Endothelial cell of umbilical vein (primary cell): Measurements from ENCODE around the gene TMEM38A. TPM values are rescaled to one million over a fixed set of nuclear protein-coding genes. Genes with fewer than 3 reads are reported as not detected.

Source experiments
- BruUV-seq: library from RNA; stranded (reverse); fragments of 400-500 nt; replicated peaks from 2 replicates; lab custom pipeline; 2021; lab: Mats Ljungman, UMichigan
- CTCF ChIA-PET: fragments of 300-600, 350-600 bp; sonication (Branson Sonifier 250); formaldehyde crosslinking; loops from one replicate; lab custom pipeline; 2021; ENCODE audit warnings: antibody characterized with exemption, inconsistent platforms; lab: Charles Lee
- POLR2A ChIA-PET: fragments of 300-600, 350-600 bp; sonication (Branson Sonifier 250); formaldehyde crosslinking; loops from one replicate; lab custom pipeline; 2021; ENCODE audit warnings: antibody characterized with exemption, inconsistent platforms; lab: Charles Lee
- DNase-seq: peaks from one replicate; pipeline ENCODE4 v3.0.0-alpha.2; 2011; ENCODE audit warnings: low read depth, low spot score
- FAIRE-seq: peaks from 2 replicates; lab custom pipeline; 2011; peaks lifted over from hg19 to GRCh38; lab: Jason Lieb, UNC
- H2AFZ ChIP-seq: 2 replicates; pipeline ENCODE4 v1.6.0; 2012; ENCODE audit warnings: low read depth, low read length, control low read depth, inconsistent platforms
- H3K27ac ChIP-seq: 2 replicates; pipeline ENCODE4 v1.5.1; 2011; ENCODE audit warnings: low read depth, mild to moderate bottlenecking, control low read depth, low read length, moderate library complexity; ENCODE audit not compliant: insufficient read depth
- H3K27me3 ChIP-seq, 2 experiments: 2 replicates each; pipeline versions ENCODE4 v1.6.0 to v1.6.1; 2011; ENCODE audit warnings: low read length in 2 of 2, mixed read lengths in 1 of 2; ENCODE audit not compliant: control insufficient read depth in 2 of 2, insufficient read depth in 2 of 2
- H3K36me3 ChIP-seq, 2 experiments: 2 replicates in 1 of 2; 3 replicates in 1 of 2; pipeline ENCODE4 v1.5.1; 2011; ENCODE audit warnings: low read length in 2 of 2, mild to moderate bottlenecking in 1 of 2, moderate library complexity in 1 of 2; ENCODE audit not compliant: control insufficient read depth in 2 of 2, insufficient read depth in 2 of 2; ENCODE audit errors: extremely low read depth in 1 of 2
- H3K4me1 ChIP-seq: 3 replicates; pipeline ENCODE4 v1.5.1; 2011; ENCODE audit warnings: mild to moderate bottlenecking, low read length; ENCODE audit not compliant: control insufficient read depth, insufficient read depth; ENCODE audit errors: extremely low read depth
- H3K4me2 ChIP-seq: 2 replicates; pipeline ENCODE4 v1.6.1; 2011; ENCODE audit warnings: low read length, control low read depth, mixed read lengths; ENCODE audit not compliant: insufficient read depth
- H3K4me3 ChIP-seq, 3 experiments: fragments of 200-600 bp in 1 of 3; sonication (generic), shearing (Covaris generic) in 1 of 3; replicated peaks in 1 of 3; 2 replicates each; pipeline ENCODE4 v1.5.1; 2011 to 2016; ENCODE audit warnings: control low read depth in 3 of 3, low read length in 3 of 3, mild to moderate bottlenecking in 2 of 3, inconsistent platforms in 1 of 3, low read depth in 1 of 3, moderate library complexity in 1 of 3; ENCODE audit not compliant: insufficient read depth in 1 of 3
- H3K79me2 ChIP-seq: 2 replicates; pipeline ENCODE4 v1.6.0; 2012; ENCODE audit warnings: low read length, inconsistent platforms; ENCODE audit not compliant: control insufficient read depth, insufficient read depth
- H3K9ac ChIP-seq: replicated peaks from 2 replicates; pipeline ENCODE3; 2011; ENCODE audit warnings: low read length, control low read depth; ENCODE audit not compliant: insufficient read depth; ENCODE audit errors: extremely low read depth
- H3K9me1 ChIP-seq: replicated peaks from 3 replicates; pipeline ENCODE4 v1.6.0; 2011; ENCODE audit warnings: mild to moderate bottlenecking, low read length; ENCODE audit not compliant: control insufficient read depth, insufficient read depth; ENCODE audit errors: extremely low read depth
- H3K9me3 ChIP-seq: replicated peaks from 2 replicates; pipeline ENCODE4 v1.5.1; 2012; ENCODE audit warnings: low read length, inconsistent platforms; ENCODE audit not compliant: control insufficient read depth, insufficient read depth
- H4K20me1 ChIP-seq: replicated peaks from 2 replicates; pipeline ENCODE3; 2011; ENCODE audit warnings: mild to moderate bottlenecking, low read length; ENCODE audit not compliant: control insufficient read depth, insufficient read depth; ENCODE audit errors: extremely low read depth
- EZH2 ChIP-seq: IDR thresholded peaks from 2 replicates; pipeline ENCODE4 v1.6.1; 2012; ENCODE audit warnings: borderline replicate concordance, low read depth, mild to moderate bottlenecking, moderate library complexity, low read length, inconsistent platforms; ENCODE audit not compliant: severe bottlenecking
- FOS ChIP-seq: IDR thresholded peaks from 2 replicates; pipeline ENCODE4 v1.6.1; 2011; ENCODE audit warnings: mild to moderate bottlenecking, low read length, moderate library complexity, borderline replicate concordance; ENCODE audit not compliant: insufficient read depth
- JUN ChIP-seq: IDR thresholded peaks from 2 replicates; pipeline ENCODE4 v1.6.1; 2011; ENCODE audit warnings: borderline replicate concordance, low read depth; ENCODE audit not compliant: insufficient read length, insufficient read depth
- POLR2A ChIP-seq: IDR thresholded peaks from 2 replicates; pipeline ENCODE4 v1.6.1; 2012; ENCODE audit warnings: low read depth, mild to moderate bottlenecking, control low read depth, low read length
- POLR2AphosphoS5 ChIP-seq: IDR thresholded peaks from 2 replicates; pipeline ENCODE4 v1.6.1; 2012; ENCODE audit warnings: low read depth, mild to moderate bottlenecking, control low read depth, low read length, moderate library complexity; ENCODE audit not compliant: insufficient read depth
- dilution Hi-C: fragments of 300-500 bp; cut with MboI; formaldehyde crosslinking; loops from one replicate; pipeline ENCODE4 v1.15.0; 2019; ENCODE audit warnings: low sequenced_read_pairs; ENCODE audit not compliant: extremely low pct_ligation_motif_present
- intact Hi-C: fragments of 100-400 bp; cut with micrococcal nuclease; formaldehyde crosslinking; loops from one replicate; pipeline ENCODE4 v1.10.0; 2022
- polyA plus RNA-seq, 4 experiments: library from polyadenylated mRNA; depleted of rRNA in 3 of 4; stranded (reverse) in 3 of 4; unstranded in 1 of 4; fragments of >200 nt; gene quantifications; 2 replicates each; pipeline versions ENCODE4 v1.2.1 to v1.2.3, GENCODE V29; 2011 to 2012; ENCODE audit warnings: missing spikeins in 1 of 4
- total RNA-seq: library from RNA; stranded (reverse); gene quantifications from 2 replicates; pipeline ENCODE4 v1.2.3, GENCODE V29; 2021
- TF ChIP-seq, protein P1 (sequence below), 2 donors: IDR thresholded peaks; 1 replicate in 1 of 2; 2 replicates in 1 of 2; pipeline ENCODE4 v1.5.1; 2011; ENCODE audit warnings: low read length in 2 of 2, mild to moderate bottlenecking in 2 of 2, moderate library complexity in 2 of 2, control low read depth in 1 of 2, inconsistent platforms in 1 of 2, low read depth in 1 of 2; ENCODE audit not compliant: insufficient read depth in 1 of 2; ENCODE audit errors: extremely low read depth in 1 of 2
- TF ChIP-seq, protein P2 (sequence below): IDR thresholded peaks from 2 replicates; pipeline ENCODE4 v1.6.1; 2011; ENCODE audit not compliant: insufficient read depth, insufficient read length

The TMEM38A gene
- total and polyA plus RNA-seq, 2 donors (not counting 3 experiments of a cell fraction or from before 2014, with no cell fraction given), result 1.6 TPM

- Histone ChIP-seq H3K4me3 (peak within 1 kb of the TSS; percentile 79 to 90 (median 90)), H3K9ac (peak within 1 kb of the TSS; percentile 90), H3K9me3 (no peaks in the 10 kb centered on the region), H3K79me2 (peaks cover 44% of the 10 kb centered on the region), H3K27ac (peak within 1 kb of the TSS; percentile 60), H3K4me1 (peaks cover 18% of the 10 kb centered on the region), H3K36me3 (peaks cover 2 to 17% of the 10 kb centered on the region in 2 experiments), H3K4me2 (peak within 1 kb of the TSS; percentile 96), H4K20me1 (no peaks in the 10 kb centered on the region), H3K27me3 (no peaks in the 10 kb centered on the region), H3K9me1 (no peaks in the 10 kb centered on the region), H2AFZ (peak within 1 kb of the TSS; percentile 73)
- dilution Hi-C loops (no loop called here), intact Hi-C loops (loop anchor here (1.0 to 5.0 kb wide), 5 partner anchors 32 to 101 kb away; partner anchors contain the start of genes SLC35E1 and SMIM7)
- TF ChIP-seq FOS (no peak), EZH2 (no peak), POLR2A (peak; percentile 92), JUN (no peak), POLR2AphosphoS5 (peak; percentile 97)
- TF ChIP-seq, protein P1, sequence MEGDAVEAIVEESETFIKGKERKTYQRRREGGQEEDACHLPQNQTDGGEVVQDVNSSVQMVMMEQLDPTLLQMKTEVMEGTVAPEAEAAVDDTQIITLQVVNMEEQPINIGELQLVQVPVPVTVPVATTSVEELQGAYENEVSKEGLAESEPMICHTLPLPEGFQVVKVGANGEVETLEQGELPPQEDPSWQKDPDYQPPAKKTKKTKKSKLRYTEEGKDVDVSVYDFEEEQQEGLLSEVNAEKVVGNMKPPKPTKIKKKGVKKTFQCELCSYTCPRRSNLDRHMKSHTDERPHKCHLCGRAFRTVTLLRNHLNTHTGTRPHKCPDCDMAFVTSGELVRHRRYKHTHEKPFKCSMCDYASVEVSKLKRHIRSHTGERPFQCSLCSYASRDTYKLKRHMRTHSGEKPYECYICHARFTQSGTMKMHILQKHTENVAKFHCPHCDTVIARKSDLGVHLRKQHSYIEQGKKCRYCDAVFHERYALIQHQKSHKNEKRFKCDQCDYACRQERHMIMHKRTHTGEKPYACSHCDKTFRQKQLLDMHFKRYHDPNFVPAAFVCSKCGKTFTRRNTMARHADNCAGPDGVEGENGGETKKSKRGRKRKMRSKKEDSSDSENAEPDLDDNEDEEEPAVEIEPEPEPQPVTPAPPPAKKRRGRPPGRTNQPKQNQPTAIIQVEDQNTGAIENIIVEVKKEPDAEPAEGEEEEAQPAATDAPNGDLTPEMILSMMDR (IDR thresholded peaks at IDR 0.05; ENCODE audit: extremely low read depth in 1 of 2, insufficient read depth in 1 of 2, low read depth in 1 of 2, low read length in 2 of 2), result peak in 1 of 2 donors; percentile 16
- TF ChIP-seq, protein P2, sequence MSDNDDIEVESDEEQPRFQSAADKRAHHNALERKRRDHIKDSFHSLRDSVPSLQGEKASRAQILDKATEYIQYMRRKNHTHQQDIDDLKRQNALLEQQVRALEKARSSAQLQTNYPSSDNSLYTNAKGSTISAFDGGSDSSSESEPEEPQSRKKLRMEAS, result no peak
- FAIRE-seq (peak; percentile 98), DNase-seq (peak; percentile 94)
- BruUV-seq, result no TSS peak
- POLR2A ChIA-PET, result interaction anchor here (0.6 to 1.9 kb wide), 4 partner anchors 32 to 85 kb away, joined by 3 to 8 read pairs (median 4); partner anchors contain the start of genes SMIM7 and TMEM38A
- CTCF ChIA-PET, result interaction anchor here (0.6 to 1.2 kb wide), 5 partner anchors 18 to 193 kb away, joined by 3 read pairs; partner anchors contain the start of gene TMEM38A
These were observed 32.6 kb upstream of the TMEM38A start, which contains the start of gene MED26 for GRCh38 chr19:16628183-16628983. Gene MED26, minus strand, starts transcription at chr19:16628204. Its CDS starts 261 bp downstream, at chr19:16627943.
